Measurements from ENCODE around the gene DYNLL1. TPM values are rescaled to one million over a fixed set of nuclear protein-coding genes. Genes with fewer than 3 reads are reported as not detected.

DYNLL1 gene
- total and polyA plus RNA-seq, 2 donors (not counting 3 experiments of a cell fraction or from before 2014, with no cell fraction given) = 469 to 600 TPM

GRCh38 chr12:120496413-120497340, 764 bp downstream of the DYNLL1 start:
- TF ChIP-seq MYC (IDR thresholded peaks at IDR 0.05; ENCODE audit: low read depth, low read length) (no peak), POLR2A (IDR thresholded peaks at IDR 0.05; ENCODE audit: low read depth, low read length) (no peak)
- dilution Hi-C loops (cut with MboI; ENCODE audit: extremely low pct_ligation_motif_present, low sequenced_read_pairs) = no loop called here
- H3K9ac ChIP-seq (replicated peaks; ENCODE audit: extremely low read depth, insufficient read depth, low read length) = peak overlapping the region; percentile 78
- H3K4me3 ChIP-seq (replicated peaks in 1 of 3; ENCODE audit: insufficient read depth in 1 of 3, low read depth in 1 of 3, low read length in 3 of 3) = peak overlapping the region; percentile 64 to 98 (median 90)
- peaks cover 6 to 10% of the 10 kb centered on the region in 2 experiments for H3K36me3 ChIP-seq (ENCODE audit: control insufficient read depth in 2 of 2, extremely low read depth in 1 of 2, insufficient read depth in 2 of 2, low read length in 2 of 2)
- H3K4me2 ChIP-seq (ENCODE audit: insufficient read depth, low read length) = peak overlapping the region; percentile 98
- H3K9me3 ChIP-seq (replicated peaks; ENCODE audit: control insufficient read depth, insufficient read depth, low read length) = no peaks in the 10 kb centered on the region
- H4K20me1 ChIP-seq (replicated peaks; ENCODE audit: control insufficient read depth, extremely low read depth, insufficient read depth, low read length) = peaks cover 11% of the 10 kb centered on the region
- ChIA-PET POLR2A (interaction anchor here (0.6 to 2.1 kb wide), 10 partner anchors 8 to 58 kb away, joined by 3 to 24 read pairs (median 6); partner anchors contain the start of gene SRSF9), CTCF (interaction anchor here (0.7 to 3.6 kb wide), 9 partner anchors 13 to 152 kb away, joined by 3 to 29 read pairs (median 4); partner anchors contain the start of gene COQ5)
- no peaks in the 10 kb centered on the region for H3K27me3 ChIP-seq (ENCODE audit: control insufficient read depth in 2 of 2, insufficient read depth in 2 of 2, low read length in 2 of 2)
- H3K79me2 ChIP-seq (ENCODE audit: control insufficient read depth, insufficient read depth, low read length) = peaks cover 24% of the 10 kb centered on the region
- no peak overlapping the region for H3K27ac ChIP-seq (ENCODE audit: insufficient read depth, low read depth, low read length)
- H2AFZ ChIP-seq (ENCODE audit: low read depth, low read length) = no peak overlapping the region
- peaks cover 15% of the 10 kb centered on the region for H3K4me1 ChIP-seq (ENCODE audit: control insufficient read depth, extremely low read depth, insufficient read depth, low read length)
- no TSS peak for BruUV-seq (replicated peaks)
- H3K9me1 ChIP-seq (replicated peaks; ENCODE audit: control insufficient read depth, extremely low read depth, insufficient read depth, low read length) = no peaks in the 10 kb centered on the region
- DNase-seq (ENCODE audit: low read depth, low spot score) (peak; percentile 51), FAIRE-seq (no peak)
- intact Hi-C loops (cut with micrococcal nuclease) = loop anchor here (1.0 to 2.0 kb wide), 3 partner anchors 33 to 84 kb away; partner anchors contain the start of genes COQ5, COX6A1 and POP5

- FAIRE-seq = no peak
- Histone ChIP-seq H3K36me3 (ENCODE audit: control insufficient read depth in 2 of 2, extremely low read depth in 1 of 2, insufficient read depth in 2 of 2, low read length in 2 of 2) (peaks cover 6 to 10% of the 10 kb centered on the region in 2 experiments), H3K9me3 (replicated peaks; ENCODE audit: control insufficient read depth, insufficient read depth, low read length) (no peaks in the 10 kb centered on the region), H3K9ac (replicated peaks; ENCODE audit: extremely low read depth, insufficient read depth, low read length) (peak overlapping the region; percentile 78), H3K27ac (ENCODE audit: insufficient read depth, low read depth, low read length) (no peak overlapping the region), H3K4me3 (replicated peaks in 1 of 3; ENCODE audit: insufficient read depth in 1 of 3, low read depth in 1 of 3, low read length in 3 of 3) (peak overlapping the region; percentile 64 to 98 (median 90)), H3K27me3 (ENCODE audit: control insufficient read depth in 2 of 2, insufficient read depth in 2 of 2, low read length in 2 of 2) (no peaks in the 10 kb centered on the region), H4K20me1 (replicated peaks; ENCODE audit: control insufficient read depth, extremely low read depth, insufficient read depth, low read length) (peaks cover 11% of the 10 kb centered on the region), H3K4me1 (ENCODE audit: control insufficient read depth, extremely low read depth, insufficient read depth, low read length) (peaks cover 15% of the 10 kb centered on the region), H2AFZ (ENCODE audit: low read depth, low read length) (no peak overlapping the region), H3K79me2 (ENCODE audit: control insufficient read depth, insufficient read depth, low read length) (peaks cover 24% of the 10 kb centered on the region), H3K4me2 (ENCODE audit: insufficient read depth, low read length) (peak overlapping the region; percentile 98), H3K9me1 (replicated peaks; ENCODE audit: control insufficient read depth, extremely low read depth, insufficient read depth, low read length) (no peaks in the 10 kb centered on the region)
- CTCF ChIA-PET = interaction anchor here (0.8 to 3.6 kb wide), 6 partner anchors 15 to 151 kb away, joined by 3 to 29 read pairs (median 6); partner anchors contain the start of gene COQ5
- intact Hi-C loops (cut with micrococcal nuclease) = loop anchor here (2.0 kb wide), 2 partner anchors 59 to 83 kb away; partner anchors contain the start of genes COX6A1 and POP5
- no peak for DNase-seq (ENCODE audit: low read depth, low spot score)
- TF ChIP-seq MYC (IDR thresholded peaks at IDR 0.05; ENCODE audit: low read depth, low read length) (no peak), JUN (IDR thresholded peaks at IDR 0.05; ENCODE audit: borderline replicate concordance, insufficient read depth, insufficient read length, low read depth) (no peak)
- dilution Hi-C loops (cut with MboI; ENCODE audit: extremely low pct_ligation_motif_present, low sequenced_read_pairs) = no loop called here
- BruUV-seq (replicated peaks) = TSS peak; percentile 41
- POLR2A ChIA-PET = interaction anchor here (1.0 to 2.1 kb wide), 4 partner anchors 15 to 52 kb away, joined by 3 to 24 read pairs (median 9); partner anchors contain the start of gene SRSF9
Observed at GRCh38 chr12:120497524-120498150, 1.7 kb downstream of the DYNLL1 start.
